Activated naive CD4-positive, alpha-beta T cell (primary cell): ENCODE results near the gene ASB7.

Experiments
- DNase-seq, 4 experiments: peaks; one replicate each; lab custom pipeline; 2025; lab: John Stamatoyannopoulos, UW

The ASB7 gene

DNA sequence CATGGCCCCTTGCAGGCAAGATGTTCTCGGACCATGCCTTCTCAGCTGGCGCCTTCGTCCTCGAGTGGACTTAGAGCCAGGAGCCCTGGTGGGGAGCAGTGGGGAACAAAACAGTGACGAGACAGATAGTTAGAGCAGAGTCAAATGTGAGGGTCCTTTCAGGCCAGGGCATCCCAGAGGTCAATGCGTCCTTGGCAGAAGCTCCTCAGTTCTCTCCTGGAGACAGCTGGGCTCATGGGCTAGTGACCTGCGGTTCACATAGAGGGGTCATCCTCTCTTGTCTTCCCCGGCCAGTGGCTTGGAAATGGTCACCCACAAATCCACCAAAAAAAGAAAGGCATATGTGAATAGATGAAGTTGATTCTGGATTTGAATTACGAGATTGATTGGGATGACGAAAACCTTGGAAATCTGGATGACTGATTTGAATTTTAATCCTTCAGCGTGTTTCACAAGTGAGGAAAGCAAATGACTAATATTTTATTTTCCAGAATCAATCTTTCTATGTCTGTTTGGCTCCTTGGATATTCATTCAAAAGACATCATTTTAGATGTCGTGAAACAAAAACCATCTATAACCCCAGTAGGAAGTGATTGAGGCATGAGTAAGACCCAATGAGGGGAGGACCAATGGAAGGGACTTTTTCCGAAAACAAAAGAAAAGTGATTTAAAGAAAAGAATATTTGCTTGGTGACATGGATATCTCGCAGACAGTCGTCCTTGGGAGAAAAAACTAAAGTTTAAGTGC lies 84.5 kb downstream of the ASB7 start:
- DNase-seq, result no peak

GRCh38 chr15:100687582-100688141 lies 85.3 kb downstream of the ASB7 start:
- no peak for DNase-seq

GRCh38 chr15:100688549-100689120 lies 86.2 kb downstream of the ASB7 start:
- no peak for DNase-seq

- DNase-seq, result no peak
These were observed 86.9 kb downstream of the ASB7 start for GRCh38 chr15:100689131-100689899.

- no peak for DNase-seq
These were observed 87.8 kb downstream of the ASB7 start for GRCh38 chr15:100690032-100690794.

- no peak for DNase-seq
These were observed 88.4 kb downstream of the ASB7 start for GRCh38 chr15:100690795-100691158.

GRCh38 chr15:100691321-100691720 lies 88.9 kb downstream of the ASB7 start:
- DNase-seq, result no peak

GRCh38 chr15:100692246-100692645 lies 89.9 kb downstream of the ASB7 start:
- DNase-seq, result no peak

DNA sequence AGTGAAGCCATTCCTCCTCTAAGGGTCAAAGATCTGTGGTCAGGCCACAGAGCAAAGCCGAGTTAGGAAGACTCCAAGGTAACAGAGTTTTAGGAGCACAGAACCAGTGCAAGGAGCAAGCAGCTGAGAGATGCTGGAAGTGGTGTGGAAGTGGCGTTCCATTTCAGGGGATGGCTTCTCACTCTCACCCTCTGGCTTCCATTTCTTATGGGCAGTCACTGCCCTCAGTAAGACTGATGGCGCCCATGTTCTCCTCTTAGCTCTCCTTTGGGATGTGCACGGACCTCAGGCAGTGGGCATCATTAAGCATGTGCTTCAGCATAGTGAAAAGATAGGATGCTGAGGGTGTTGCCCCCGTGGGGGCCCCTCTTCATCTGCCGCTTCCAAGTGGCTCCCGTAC lies 90.3 kb downstream of the ASB7 start:
- no peak for DNase-seq

DNA sequence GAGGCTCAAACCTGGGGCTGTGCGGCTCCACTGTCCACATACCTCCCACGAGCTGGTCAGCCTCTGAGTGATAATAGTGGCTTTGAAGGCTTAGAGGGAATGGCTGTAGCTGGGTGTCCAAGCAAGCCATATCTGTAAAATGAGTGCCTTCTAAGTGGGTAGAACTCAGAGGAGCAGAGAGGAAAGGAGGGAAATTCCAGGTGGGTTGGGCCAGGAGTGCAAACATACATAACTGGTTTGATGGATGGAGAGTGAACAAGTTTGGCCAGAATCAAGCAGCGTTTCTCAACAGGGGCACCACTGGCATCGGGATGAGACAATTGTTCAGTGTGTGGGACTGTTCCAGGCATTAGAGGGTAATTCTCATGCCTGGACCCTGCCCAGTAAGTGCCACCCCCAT lies 91.1 kb downstream of the ASB7 start:
- DNase-seq, result no peak

GRCh38 chr15:100694381-100695021 lies 92.1 kb downstream of the ASB7 start:
- DNase-seq, result no peak

DNA sequence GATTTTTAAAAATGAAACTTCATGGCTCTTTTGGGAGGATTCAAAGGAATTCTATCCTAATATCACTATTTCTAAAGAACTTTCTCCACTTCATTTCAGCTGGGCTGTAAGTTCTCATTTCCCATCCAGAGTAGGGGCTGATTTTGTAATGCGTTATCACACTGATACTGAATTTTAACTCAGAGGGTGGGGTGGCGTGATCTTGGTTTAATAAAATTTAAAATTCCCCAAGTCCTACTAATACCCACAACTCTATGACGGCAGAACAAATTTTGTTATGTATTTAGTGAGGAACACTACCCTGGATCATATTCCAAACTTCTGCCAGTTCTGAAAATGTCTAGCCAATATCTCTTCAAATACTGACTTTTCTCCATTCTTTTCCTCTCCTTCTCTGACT lies 92.7 kb downstream of the ASB7 start:
- no peak for DNase-seq

GRCh38 chr15:100696452-100696851 lies 94.1 kb downstream of the ASB7 start:
- no peak for DNase-seq
